SK-N-DZ (cell line): Measurements from ENCODE around the gene VWF.

ENCODE experiments used
- DNase-seq: peaks from one replicate; pipeline ENCODE4 v3.0.0-alpha.2; 2015; ENCODE audit warnings: low spot score

Gene VWF

GRCh38 chr12:5914387-5915149 is 209.9 kb downstream of the VWF start:
- no peak for DNase-seq

GRCh38 chr12:5913387-5913786 is 211.1 kb downstream of the VWF start:
- no peak for DNase-seq

DNA sequence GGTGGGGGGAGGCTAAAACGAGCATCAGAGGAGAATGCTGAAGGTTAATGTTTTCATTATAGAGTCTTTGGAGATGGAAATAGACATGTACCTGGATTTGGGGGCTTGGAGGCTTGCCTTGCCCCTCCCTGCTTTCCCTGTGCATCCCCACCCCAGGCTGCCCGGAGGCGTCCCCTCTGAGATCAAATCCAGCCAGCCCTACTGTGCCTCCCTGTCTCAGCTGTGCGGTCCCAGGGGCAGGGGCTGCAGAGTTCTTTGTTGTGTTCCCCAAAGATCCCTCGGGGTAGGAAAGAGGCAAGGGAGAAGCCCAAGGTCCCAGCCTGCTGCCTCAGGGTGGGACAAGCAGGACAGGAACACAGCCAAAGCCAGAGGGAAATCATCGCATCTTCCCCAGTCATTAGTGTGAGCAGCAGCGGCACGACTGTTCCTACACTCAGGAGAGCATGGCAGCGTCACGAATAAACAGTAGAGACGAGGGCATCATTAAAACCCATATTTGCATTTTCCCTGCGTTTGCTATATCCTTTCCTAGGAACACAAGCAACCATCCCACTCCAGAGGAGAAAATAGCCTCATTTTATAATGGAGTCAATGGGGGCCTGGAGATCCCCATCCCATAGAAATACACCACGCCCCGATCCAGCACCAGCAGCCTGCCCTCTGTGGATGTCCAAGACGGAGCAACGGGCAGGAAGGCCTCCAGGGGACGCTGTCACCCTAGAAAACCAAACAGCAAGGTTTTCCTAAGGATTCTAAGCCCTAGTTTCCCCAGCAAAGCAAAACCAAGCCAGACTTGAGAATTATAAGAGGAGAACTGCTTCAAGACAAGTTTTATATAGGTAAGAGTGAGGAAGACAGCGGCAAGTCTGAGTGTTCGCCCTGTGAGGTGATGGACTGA is 211.8 kb downstream of the VWF start:
- no peak for DNase-seq

DNA sequence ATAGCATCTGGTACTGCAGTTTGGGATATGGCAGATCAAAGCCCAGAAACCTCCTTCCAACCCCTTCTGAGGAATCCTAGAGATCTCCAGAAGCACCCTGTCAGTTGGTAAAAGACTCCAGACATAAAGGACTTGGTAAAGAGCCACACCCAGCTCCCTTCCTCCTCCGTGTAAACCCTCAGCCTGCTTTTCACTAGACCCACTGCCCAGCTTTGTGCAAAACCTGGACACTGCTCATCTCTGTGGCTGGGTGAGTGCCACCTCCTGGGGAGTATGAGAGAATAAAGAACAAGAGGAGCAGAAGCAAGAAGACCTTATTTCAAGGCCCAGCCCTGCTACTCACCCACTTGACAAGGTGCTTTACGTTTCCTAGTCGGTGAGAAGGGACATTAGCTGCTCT is 212.5 kb downstream of the VWF start:
- no peak for DNase-seq

DNA sequence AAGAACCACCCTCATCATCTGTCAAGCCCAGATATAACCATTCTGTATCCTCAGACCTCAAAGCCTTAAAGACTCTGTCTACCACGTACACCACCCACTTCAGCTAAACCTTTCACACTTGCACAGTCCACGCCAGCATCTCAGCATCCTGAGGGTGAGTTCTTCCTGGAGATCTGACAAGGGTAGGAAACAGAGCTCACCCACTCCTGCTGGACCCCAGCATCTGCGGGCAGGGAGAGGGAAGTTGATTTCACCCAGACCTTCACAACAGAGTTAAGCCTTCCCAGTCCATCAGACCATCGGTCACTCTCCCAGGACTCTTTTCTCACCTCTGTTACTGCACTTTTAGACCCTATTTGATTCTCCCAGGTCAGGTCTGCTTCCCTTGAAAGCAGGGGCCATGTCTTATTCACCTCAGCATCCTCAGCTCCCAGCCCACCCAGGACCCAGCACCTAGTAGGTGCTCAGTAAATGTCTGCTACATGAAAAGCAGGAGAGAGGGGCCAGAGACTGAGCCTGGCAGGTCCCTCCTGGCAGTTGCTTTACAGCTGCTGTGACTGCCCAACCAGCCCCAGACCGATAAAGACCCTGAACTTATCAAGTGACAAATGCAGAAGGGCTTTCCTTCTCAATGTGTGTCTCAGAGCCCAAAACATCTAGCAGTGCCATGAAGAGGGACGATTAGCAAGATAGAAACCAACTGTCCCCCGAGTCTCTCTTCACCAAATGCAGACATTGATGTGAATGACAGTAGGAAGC is 213.5 kb downstream of the VWF start:
- no peak for DNase-seq

GRCh38 chr12:5909560-5909959 is 214.9 kb downstream of the VWF start:
- DNase-seq, result no peak

DNA sequence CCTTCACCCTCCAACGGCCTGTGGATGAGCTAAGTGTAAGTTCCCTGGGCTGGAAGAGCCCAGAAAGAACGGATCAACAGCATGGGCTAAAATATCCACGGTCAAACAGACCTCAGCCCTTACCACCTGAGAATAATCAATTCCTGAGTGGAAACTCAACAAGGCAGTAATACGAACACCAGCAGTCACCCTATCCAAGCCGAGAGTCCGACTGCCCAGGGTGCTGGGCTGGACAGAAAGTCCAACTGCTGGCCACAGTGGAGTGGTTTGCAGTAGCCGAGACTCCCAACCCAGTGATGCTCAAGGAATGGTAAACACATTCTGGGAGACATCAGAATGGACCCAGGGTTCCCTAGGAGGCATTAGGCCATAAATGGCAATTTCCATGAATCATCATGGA is 216.2 kb downstream of the VWF start:
- no peak for DNase-seq

DNA sequence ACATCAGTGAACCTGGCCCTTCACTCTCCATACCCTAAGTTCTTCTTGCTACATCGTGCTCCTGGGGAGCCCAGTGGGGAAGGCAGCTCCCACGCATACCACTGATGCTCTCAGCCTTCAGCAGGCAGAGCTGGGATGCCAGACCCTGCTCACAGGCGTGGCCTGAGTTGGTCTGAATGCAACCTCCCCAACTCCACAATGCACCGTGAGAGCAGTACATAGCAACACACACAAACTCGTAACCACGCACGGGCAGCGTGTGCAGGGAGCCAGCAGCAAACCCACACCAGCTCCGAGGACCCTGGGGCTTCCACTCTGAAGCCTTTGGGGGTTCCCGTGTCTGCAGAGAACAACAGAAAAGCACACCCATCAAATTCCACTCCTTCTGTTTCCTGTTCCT is 216.7 kb downstream of the VWF start:
- DNase-seq, result no peak

DNA sequence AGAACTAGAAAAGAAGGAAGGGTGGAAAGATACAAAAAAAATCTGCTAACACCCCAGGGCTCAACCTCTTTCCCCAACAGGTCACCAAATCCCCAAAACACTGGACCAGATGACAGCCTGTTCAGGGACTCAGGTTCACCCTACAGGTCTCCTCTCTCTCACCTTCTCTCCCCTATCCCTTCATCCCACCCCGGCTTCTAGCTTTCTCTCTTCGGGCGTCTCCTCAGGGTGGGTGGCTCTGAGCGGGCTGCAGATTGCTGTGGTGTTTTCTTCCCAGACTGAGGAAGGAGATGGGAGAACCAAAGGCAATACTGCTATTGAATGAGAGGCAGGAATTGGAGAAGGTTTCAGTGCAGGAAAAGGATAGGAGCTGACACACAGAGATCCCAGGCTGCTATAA is 218.7 kb downstream of the VWF start:
- no peak for DNase-seq

DNA sequence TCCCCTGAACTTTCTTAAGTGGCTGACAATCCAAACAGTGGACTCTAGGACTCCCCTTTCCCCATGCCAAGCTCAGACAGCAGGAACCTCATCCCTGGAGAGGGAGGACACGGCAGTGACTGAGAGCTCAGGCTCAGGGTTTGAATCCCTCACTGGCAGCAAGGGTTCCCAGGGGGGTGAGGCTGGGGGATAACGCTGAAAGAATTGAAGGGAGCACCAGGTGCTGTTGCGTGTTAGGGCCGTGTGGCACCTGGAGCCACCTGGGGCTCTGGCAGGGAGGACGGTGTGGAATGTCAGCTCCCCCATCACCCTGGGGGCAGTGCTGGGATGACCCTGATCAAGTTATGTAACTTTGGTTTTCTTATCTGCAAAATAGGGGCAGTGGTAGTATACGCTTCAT is 219.5 kb downstream of the VWF start:
- DNase-seq, result no peak

- DNase-seq, result no peak
Measured at GRCh38 chr12:5904441-5904840, 220.0 kb downstream of the VWF start.

DNA sequence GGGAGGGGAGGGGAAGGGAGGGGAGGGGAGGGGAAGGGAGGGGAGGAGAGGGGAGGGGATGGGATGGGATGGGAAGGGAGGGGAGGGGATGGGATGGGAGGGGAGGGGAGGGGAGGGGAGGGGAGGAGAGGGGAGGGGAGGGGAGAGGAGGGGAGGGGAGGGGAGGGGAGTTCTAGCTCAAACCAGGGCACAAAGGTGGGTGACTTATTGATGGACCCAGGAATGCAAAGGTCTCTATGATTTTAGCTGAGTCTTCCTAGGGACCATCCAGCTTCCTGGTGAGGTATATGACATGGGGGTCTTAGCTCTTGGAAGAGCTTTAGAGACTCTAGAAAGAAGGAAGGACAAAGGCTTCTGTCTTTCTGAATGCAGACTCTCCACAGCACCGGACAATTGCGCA is 221.7 kb downstream of the VWF start:
- no peak for DNase-seq

DNA sequence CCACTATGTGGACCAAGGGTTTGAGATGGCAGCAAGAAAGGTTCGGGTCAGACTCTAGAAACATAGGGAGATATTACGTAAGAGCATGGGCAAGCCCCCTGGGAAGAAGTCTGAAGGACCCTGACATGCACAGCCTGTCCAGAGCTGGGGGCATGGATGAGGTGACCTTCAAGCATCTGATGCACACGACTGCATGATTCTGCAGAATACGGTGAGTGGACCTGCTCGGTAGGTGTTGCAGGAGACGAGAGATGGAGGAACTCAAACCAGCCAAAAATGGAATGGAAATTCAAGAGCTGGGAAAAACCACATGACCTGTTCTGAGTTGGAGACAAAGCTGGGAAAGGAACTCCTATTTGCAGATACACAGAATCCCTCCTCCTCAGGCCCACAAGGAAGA is 223.1 kb downstream of the VWF start:
- DNase-seq, result no peak

GRCh38 chr12:5900533-5901205 is 223.8 kb downstream of the VWF start:
- DNase-seq, result no peak

GRCh38 chr12:5900076-5900475 is 224.4 kb downstream of the VWF start:
- DNase-seq, result no peak

GRCh38 chr12:5899675-5900074 is 224.8 kb downstream of the VWF start:
- DNase-seq, result no peak

GRCh38 chr12:5898874-5899273 is 225.6 kb downstream of the VWF start:
- no peak for DNase-seq
